Kidney (tissue), 22 donors: Measurements from ENCODE around the gene FBXO2. TPM values are rescaled to one million over a fixed set of nuclear protein-coding genes. Genes with fewer than 3 reads are reported as not detected.

ENCODE experiments used
- DNase-seq, 5 donors: peaks; one replicate each; pipeline ENCODE4 v3.0.0-alpha.2; 2013 to 2020
- FAIRE-seq: peaks from 2 replicates; lab custom pipeline; 2012; peaks lifted over from hg19 to GRCh38; lab: Jason Lieb, UNC
- H3K27ac ChIP-seq, 2 donors: one replicate each; pipeline ENCODE4 v1.7.0; 2013; ENCODE audit warnings: low read depth in 2 of 2, low read length in 2 of 2, inconsistent platforms in 1 of 2
- H3K27me3 ChIP-seq: one replicate; pipeline ENCODE4 v1.7.1; 2013; ENCODE audit warnings: low read length, inconsistent platforms; ENCODE audit not compliant: control insufficient read depth, insufficient read depth
- H3K36me3 ChIP-seq, 3 donors: one replicate each; pipeline versions ENCODE4 v1.7.0 to v1.7.1; 2013; ENCODE audit warnings: low read length in 3 of 3, control low read depth in 1 of 3, inconsistent platforms in 1 of 3; ENCODE audit not compliant: insufficient read depth in 3 of 3, control insufficient read depth in 2 of 3
- H3K4me1 ChIP-seq, 3 donors: one replicate each; pipeline versions ENCODE4 v1.7.0 to v1.7.1; 2013; ENCODE audit warnings: low read length in 3 of 3, inconsistent platforms in 1 of 3, low read depth in 1 of 3; ENCODE audit not compliant: control insufficient read depth in 2 of 3, insufficient read depth in 2 of 3
- H3K4me3 ChIP-seq, 3 donors: one replicate each; pipeline versions ENCODE4 v1.7.0 to v1.8.1; 2013; ENCODE audit warnings: low read length in 3 of 3, control low read depth in 1 of 3, inconsistent platforms in 1 of 3
- H3K9ac ChIP-seq, 3 donors: one replicate each; pipeline versions ENCODE4 v1.7.0 to v1.7.1; 2013; ENCODE audit warnings: low read length in 3 of 3, control low read depth in 1 of 3, inconsistent platforms in 1 of 3
- H3K9me3 ChIP-seq, 3 donors: one replicate each; pipeline versions ENCODE4 v1.7.0 to v1.7.1; 2013; ENCODE audit warnings: low read length in 3 of 3, control low read depth in 1 of 3, inconsistent platforms in 1 of 3; ENCODE audit not compliant: control insufficient read depth in 2 of 3, insufficient read depth in 1 of 3
- CTCF ChIP-seq: IDR thresholded peaks from 3 replicates; pipeline ENCODE4 v1.5.1; 2012; ENCODE audit warnings: mild to moderate bottlenecking, moderate library complexity, borderline replicate concordance; ENCODE audit not compliant: insufficient read depth; ENCODE audit errors: extremely low read depth
- intact Hi-C: fragments of 100-400 bp; cut with DNase I; formaldehyde crosslinking; loops from one replicate; pipeline ENCODE4 v1.11.1; 2022
- long read RNA-seq, 10 donors: library from polyadenylated mRNA in 1 of 10; unstranded in 1 of 10; transcript quantifications; one replicate each; pipeline ENCODE4 v2.0.0 and lab custom pipeline, GENCODE V29; 2021 to 2026
- polyA plus RNA-seq: library from polyadenylated mRNA; stranded (reverse); fragments of 350-450 nt; fragmentation: Illumina TruSeq; extraction: RNeasy Lipid Tissue Mini Kit (QIAGEN cat#74804); gene quantifications from one replicate; pipeline ENCODE4 v1.2.3, GENCODE V29; 2014; ENCODE audit warnings: low read depth, low replicate concordance; ENCODE audit not compliant: insufficient read depth
- total RNA-seq: library from RNA; stranded (reverse); fragmentation: NEBNext Ultra II Directional; extraction: Animal tissue kit (Norgen Biotek cat#: 25700); gene quantifications from one replicate; pipeline ENCODE4 v1.2.1, GENCODE V29; 2021
- donor health status: control.
- donor health status: control.
- donor health status: control.
- donor health status: control.
- donor health status: control.
- donor health status: DM: yes; HTN: yes; CAD: no.
- donor health status: Normal renal cell carcinoma (clear cell type).

FBXO2 gene
- 10.2 TPM for total RNA-seq
- polyA plus RNA-seq = 38.4 TPM
- long read RNA-seq, donor 1, partial matches to known transcripts = 0 of 1 reads
- long read RNA-seq, donor 1, other reads (novel, unspliced or antisense) = 0 of 1 reads
- long read RNA-seq, donor 2, partial matches to known transcripts = 7 of 7 reads
- long read RNA-seq, donor 2, other reads (novel, unspliced or antisense) = 0 of 7 reads
- long read RNA-seq, donor 3 = 0 reads
- long read RNA-seq, donor 4, partial matches to known transcripts = 0 of 2 reads
- long read RNA-seq, donor 4, other reads (novel, unspliced or antisense) = 0 of 2 reads
- long read RNA-seq, donor 5 = 0 reads
- long read RNA-seq, donor 6 = 0 reads
- long read RNA-seq, donor 7, transcript FBXO2-201 (6 exons, 1,560 nt) = major isoform, 23 of 50 reads
- long read RNA-seq, donor 7, partial matches to known transcripts = 2 of 50 reads
- long read RNA-seq, donor 7, other reads (novel, unspliced or antisense) = 25 of 50 reads
- long read RNA-seq, donor 8, partial matches to known transcripts = 8 of 8 reads
- long read RNA-seq, donor 8, other reads (novel, unspliced or antisense) = 0 of 8 reads
- long read RNA-seq, donor 9 = 0 reads
- long read RNA-seq, donor 10 = 0 reads

- H3K9me3 ChIP-seq = no peaks in the 10 kb centered on the region
- intact Hi-C loops = no loop called here
- peak in 4 of 5 donors; percentile 53 to 88 (median 73) for DNase-seq
- H3K4me3 ChIP-seq = peak within 1 kb of the TSS; percentile 30 to 52 (median 50)
- H3K4me1 ChIP-seq = peaks cover 0 to 7% (median 0%) of the 10 kb centered on the region in 3 donors
- no peak for TF ChIP-seq CTCF
- H3K9ac ChIP-seq = peak within 1 kb of the TSS in 2 of 3 donors; percentile 77
- H3K27ac ChIP-seq = peak within 1 kb of the TSS; percentile 43 to 60
- H3K27me3 ChIP-seq = peaks cover 9% of the 10 kb centered on the region
- no peak for FAIRE-seq
- H3K36me3 ChIP-seq = peaks cover 0 to 2% (median 0%) of the 10 kb centered on the region in 3 donors
Observed at GRCh38 chr1:11654137-11654938, at the start of gene FBXO2, which contains the start of gene FBXO44. Gene FBXO2 (minus strand): TSS chr1:11654429. CDS start chr1:11654340, 89 bp downstream. Gene FBXO44 (plus strand): TSS chr1:11654877. CDS start chr1:11655836, 959 bp downstream.

- FAIRE-seq (no peak), DNase-seq (no peak)
- no peak for TF ChIP-seq CTCF
- no peak overlapping the region for H3K9ac ChIP-seq
- peaks cover 5% of the 10 kb centered on the region for H3K27me3 ChIP-seq
- H3K27ac ChIP-seq = no peak overlapping the region
- peaks cover 0 to 10% (median 5%) of the 10 kb centered on the region in 3 donors for H3K4me1 ChIP-seq
- no peak overlapping the region for H3K4me3 ChIP-seq
- no peaks in the 10 kb centered on the region for H3K36me3 ChIP-seq
- intact Hi-C loops = no loop called here
- peaks cover 0 to 2% (median 0%) of the 10 kb centered on the region in 3 donors for H3K9me3 ChIP-seq
Observed at GRCh38 chr1:11703357-11704193, 49.3 kb upstream of the FBXO2 start.
